ENCODE results near the gene MAEA.
A peak's percentile ranks its signal among the peaks of the same experiment; 100 is the strongest.
"Not testable (repeated sequence)": the region's sequence is repeated elsewhere in the genome, so short reads cannot be mapped to it uniquely, and the experiment has no call there.

Gene MAEA

DNA sequence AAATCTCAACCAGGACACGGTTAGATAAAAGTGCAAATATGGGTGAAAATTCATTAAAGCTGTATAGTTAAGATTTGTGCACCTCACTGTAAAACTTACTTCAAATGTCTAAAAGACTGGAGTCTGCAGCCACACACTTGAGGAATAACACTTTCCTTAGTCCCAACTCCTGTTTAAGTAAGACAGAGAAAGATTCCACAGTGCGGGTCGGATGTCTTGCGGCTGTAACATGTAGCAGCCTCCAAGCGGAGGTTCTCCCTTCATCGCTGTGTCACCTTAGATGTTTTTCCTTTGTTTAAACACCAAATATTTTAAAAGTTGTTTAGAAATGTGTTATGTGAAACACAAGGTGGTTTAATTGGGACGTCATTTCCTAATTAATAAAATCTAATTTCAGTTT, 905 bp upstream of the MAEA start:
- Histone ChIP-seq H3K27me3 (ENCODE audit: control insufficient read depth, insufficient read depth, low read length) (no peaks in the 10 kb centered on the region), H3K9ac (ENCODE audit: low read length) (peak overlapping the region; percentile 84), H3K4me3 (ENCODE audit: low read depth, low read length) (peak overlapping the region; percentile 93), H3K36me3 (ENCODE audit: control insufficient read depth, insufficient read depth, low read length) (0 out of 2 replicates have a peak, but pooled peaks cover 12% of the 10 kb centered on the region), H3K27ac (ENCODE audit: low read depth, low read length) (peak overlapping the region; percentile 82), H3K9me3 (ENCODE audit: control insufficient read depth, insufficient read depth, low read depth, low read length) (no peaks in the 10 kb centered on the region), H3K4me1 (ENCODE audit: control insufficient read depth, insufficient read depth, low read length) (0 out of 2 replicates have a peak, but pooled peaks cover 8% of the 10 kb centered on the region)

DNA sequence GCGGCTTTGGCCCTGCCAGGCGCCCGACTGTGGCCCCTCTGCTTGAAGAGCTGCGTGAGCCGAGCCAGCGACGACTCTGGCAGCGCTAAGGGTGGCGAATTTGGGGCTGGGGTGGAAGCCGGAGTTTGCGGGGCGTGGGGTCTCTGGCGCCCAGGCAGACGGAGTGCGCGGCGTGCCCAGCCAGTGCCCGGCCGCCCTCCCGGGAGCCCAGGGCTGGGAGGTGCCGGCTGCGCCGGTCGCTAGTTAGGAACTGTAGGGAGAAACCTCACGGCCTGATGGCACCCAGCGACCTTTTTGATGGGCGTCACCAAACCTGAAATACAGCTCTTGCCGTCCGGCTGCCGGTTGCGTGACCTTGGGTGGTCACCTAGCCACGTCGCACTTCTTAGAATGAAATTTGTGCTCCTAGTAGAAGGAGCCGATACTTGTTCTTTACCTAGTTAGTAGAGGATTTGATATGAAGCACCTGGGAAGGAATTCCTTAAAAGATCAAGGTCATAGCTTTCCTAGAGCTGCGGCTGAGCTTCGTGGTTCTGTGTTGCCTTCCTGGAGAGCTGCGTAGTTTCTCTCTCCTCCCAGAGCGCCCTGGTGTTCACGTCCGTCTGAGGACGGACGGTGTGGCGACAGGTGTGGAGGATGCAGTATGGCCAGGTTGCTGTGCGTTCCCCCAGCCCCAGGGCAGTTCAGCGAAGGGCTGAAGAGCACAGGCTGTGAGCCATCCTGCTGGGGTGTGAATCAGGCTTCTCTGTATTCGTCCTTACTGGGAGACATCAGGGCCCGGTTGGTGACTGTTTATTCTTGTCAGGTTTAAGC, 680 bp downstream of the MAEA start:
- Histone ChIP-seq H3K4me1 (ENCODE audit: control insufficient read depth, insufficient read depth, low read length) (peaks cover 18% of the 10 kb centered on the region), H3K27me3 (ENCODE audit: control insufficient read depth, insufficient read depth, low read length) (no peaks in the 10 kb centered on the region), H3K9ac (ENCODE audit: low read length) (peak overlapping the region; percentile 95), H3K9me3 (ENCODE audit: control insufficient read depth, insufficient read depth, low read depth, low read length) (no peaks in the 10 kb centered on the region), H3K4me3 (ENCODE audit: low read depth, low read length) (peak overlapping the region; percentile 93), H3K36me3 (ENCODE audit: control insufficient read depth, insufficient read depth, low read length) (0 out of 2 replicates have a peak, but pooled peaks cover 14% of the 10 kb centered on the region), H3K27ac (ENCODE audit: low read depth, low read length) (peak overlapping the region; percentile 63; the same call in 1 of the 2 replicates)

DNA sequence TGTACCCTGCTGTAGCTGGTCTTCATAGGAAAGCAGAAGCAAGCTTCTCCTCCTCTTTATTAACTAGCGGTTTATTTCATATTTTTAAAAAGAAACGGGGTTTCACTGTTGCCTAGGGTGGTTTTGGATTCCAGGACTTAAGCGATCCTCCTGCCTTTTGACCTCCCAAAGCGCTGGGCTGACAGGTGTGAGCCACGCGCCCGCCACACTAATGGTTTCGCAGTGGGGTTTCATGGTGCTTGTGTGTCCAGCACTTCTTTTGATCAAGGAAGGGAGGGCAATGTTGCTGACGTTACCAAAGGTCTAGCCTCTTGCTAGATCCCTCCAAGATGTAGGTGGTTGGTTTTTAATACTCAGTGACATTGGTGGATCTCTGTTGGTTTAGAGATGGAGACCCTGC, 1.4 kb downstream of the MAEA start:
- H3K4me3 ChIP-seq (ENCODE audit: low read depth, low read length) = peak overlapping the region; percentile 93
- no peaks in the 10 kb centered on the region for H3K9me3 ChIP-seq (ENCODE audit: control insufficient read depth, insufficient read depth, low read depth, low read length)
- no peak overlapping the region for H3K27ac ChIP-seq (ENCODE audit: low read depth, low read length)
- peak overlapping the region; percentile 95 for H3K9ac ChIP-seq (ENCODE audit: low read length)
- 0 out of 2 replicates have a peak, but pooled peaks cover 14% of the 10 kb centered on the region for H3K36me3 ChIP-seq (ENCODE audit: control insufficient read depth, insufficient read depth, low read length)
- H3K4me1 ChIP-seq (ENCODE audit: control insufficient read depth, insufficient read depth, low read length) = peaks cover 18% of the 10 kb centered on the region
- H3K27me3 ChIP-seq (ENCODE audit: control insufficient read depth, insufficient read depth, low read length) = no peaks in the 10 kb centered on the region

DNA sequence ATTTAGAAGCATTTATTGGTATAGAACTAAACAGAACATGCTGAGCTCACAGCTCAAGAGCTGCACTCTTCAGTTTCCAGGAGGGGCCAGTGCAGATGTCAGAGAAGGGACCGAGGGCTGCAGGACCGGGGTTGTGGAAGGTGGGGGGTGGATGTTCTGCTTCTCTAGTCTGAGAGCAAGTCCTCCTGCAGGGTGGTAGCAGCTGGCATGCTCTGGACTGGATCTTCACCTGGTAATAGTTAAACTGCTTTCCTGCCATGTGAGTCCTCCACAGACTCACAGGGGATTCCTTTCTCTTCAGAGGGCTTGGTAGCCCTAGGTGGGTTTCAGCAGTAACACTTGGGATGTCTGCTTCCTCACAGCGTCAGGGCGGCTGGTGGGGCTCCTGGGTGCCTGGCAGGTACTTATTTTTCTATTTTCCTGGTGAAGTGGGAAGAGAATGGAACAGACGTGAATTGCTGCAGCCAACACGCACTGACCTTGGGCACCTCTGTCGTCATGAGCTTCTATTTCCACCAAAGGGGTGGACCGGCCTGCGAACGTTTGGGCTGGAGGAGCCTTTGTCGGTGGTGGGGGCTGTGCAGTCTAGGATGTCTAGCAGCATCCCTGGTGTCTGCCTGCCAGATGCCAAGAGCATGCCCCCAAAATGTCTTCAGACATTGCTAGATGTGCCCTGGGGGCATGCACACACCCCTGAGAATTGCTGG, 2.5 kb downstream of the MAEA start:
- Histone ChIP-seq H3K4me3 (ENCODE audit: low read depth, low read length) (no peak overlapping the region), H3K36me3 (ENCODE audit: control insufficient read depth, insufficient read depth, low read length) (peaks cover 22% of the 10 kb centered on the region; the same call in 1 of the 2 replicates), H3K9me3 (ENCODE audit: control insufficient read depth, insufficient read depth, low read depth, low read length) (no peaks in the 10 kb centered on the region), H3K4me1 (ENCODE audit: control insufficient read depth, insufficient read depth, low read length) (peaks cover 23% of the 10 kb centered on the region), H3K27me3 (ENCODE audit: control insufficient read depth, insufficient read depth, low read length) (no peaks in the 10 kb centered on the region), H3K9ac (ENCODE audit: low read length) (no peak overlapping the region), H3K27ac (ENCODE audit: low read depth, low read length) (no peak overlapping the region)

DNA sequence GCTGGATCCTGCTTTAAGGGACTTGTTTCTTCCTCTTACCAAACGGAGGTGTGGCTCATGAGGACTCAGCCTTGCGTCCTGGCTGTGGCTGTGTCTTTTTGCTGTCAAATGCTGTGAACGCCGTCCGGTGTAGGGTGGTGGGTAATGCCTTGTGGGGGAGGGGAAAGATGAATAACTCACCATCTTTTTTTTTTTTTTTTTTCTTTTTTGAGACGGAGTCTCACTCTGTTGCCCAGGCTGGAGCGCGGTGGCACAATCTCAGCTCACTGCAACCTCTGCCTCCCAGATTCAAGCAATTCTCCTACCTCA, 3.0 kb downstream of the MAEA start:
- H3K4me3 ChIP-seq (ENCODE audit: low read depth, low read length); H3K27me3 ChIP-seq (ENCODE audit: control insufficient read depth, insufficient read depth, low read length); H3K9ac ChIP-seq (ENCODE audit: low read length); H3K27ac ChIP-seq (ENCODE audit: low read depth, low read length); H3K9me3 ChIP-seq (ENCODE audit: control insufficient read depth, insufficient read depth, low read depth, low read length): not testable (repeated sequence)
- H3K4me1 ChIP-seq (ENCODE audit: control insufficient read depth, insufficient read depth, low read length) = peaks cover 28% of the 10 kb centered on the region
- H3K36me3 ChIP-seq (ENCODE audit: control insufficient read depth, insufficient read depth, low read length) = peaks cover 26% of the 10 kb centered on the region; the same call in 1 of the 2 replicates

DNA sequence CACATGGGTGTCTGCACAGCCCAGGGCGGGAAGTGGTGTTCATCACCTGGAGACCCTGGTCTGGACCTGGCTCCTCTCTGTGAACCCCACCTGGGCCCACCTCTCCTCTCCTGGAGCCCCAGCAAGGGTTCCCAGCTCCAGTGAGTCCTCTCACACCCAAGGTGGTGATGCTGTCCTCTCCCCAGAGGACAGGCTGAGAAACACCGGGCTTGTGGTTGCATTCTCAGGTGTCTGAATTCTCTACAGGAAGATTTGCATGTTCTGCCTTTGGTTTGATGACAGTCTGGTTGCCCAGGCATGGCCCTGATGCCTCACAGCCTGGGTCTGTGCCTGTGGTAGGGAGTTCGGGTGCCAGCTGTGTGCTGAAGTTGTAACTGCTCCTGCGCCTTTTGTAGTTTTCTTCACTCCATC, 3.8 kb downstream of the MAEA start:
- Histone ChIP-seq H3K36me3 (ENCODE audit: control insufficient read depth, insufficient read depth, low read length) (peaks cover 34% of the 10 kb centered on the region), H3K4me1 (ENCODE audit: control insufficient read depth, insufficient read depth, low read length) (peaks cover 31% of the 10 kb centered on the region), H3K9me3 (ENCODE audit: control insufficient read depth, insufficient read depth, low read depth, low read length) (no peaks in the 10 kb centered on the region), H3K27me3 (ENCODE audit: control insufficient read depth, insufficient read depth, low read length) (no peaks in the 10 kb centered on the region), H3K9ac (ENCODE audit: low read length) (peak overlapping the region; percentile 10), H3K4me3 (ENCODE audit: low read depth, low read length) (no peak overlapping the region), H3K27ac (ENCODE audit: low read depth, low read length) (no peak overlapping the region)

DNA sequence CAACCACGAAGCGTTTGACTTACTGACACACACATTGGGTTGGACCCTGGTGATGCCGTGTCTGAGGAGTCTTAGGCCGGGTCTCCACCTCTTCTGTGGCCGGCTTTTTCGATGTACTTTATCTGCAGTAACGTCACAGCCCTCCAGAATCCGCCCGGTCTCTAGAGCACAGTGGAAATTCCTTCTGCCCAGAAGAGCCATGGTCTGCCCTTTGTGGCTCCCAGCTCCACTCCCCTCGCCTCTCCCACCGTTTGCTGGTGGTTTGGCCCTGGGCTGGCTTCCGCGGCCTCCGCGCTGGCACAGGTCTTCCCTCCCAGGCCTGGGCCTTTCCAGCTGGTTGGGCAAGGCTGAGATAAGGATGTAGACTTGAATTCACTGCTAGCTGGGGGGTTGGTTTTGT, 4.3 kb downstream of the MAEA start:
- Histone ChIP-seq H3K4me3 (ENCODE audit: low read depth, low read length) (no peak overlapping the region), H3K9me3 (ENCODE audit: control insufficient read depth, insufficient read depth, low read depth, low read length) (no peaks in the 10 kb centered on the region), H3K27me3 (ENCODE audit: control insufficient read depth, insufficient read depth, low read length) (no peaks in the 10 kb centered on the region), H3K36me3 (ENCODE audit: control insufficient read depth, insufficient read depth, low read length) (peaks cover 37% of the 10 kb centered on the region), H3K4me1 (ENCODE audit: control insufficient read depth, insufficient read depth, low read length) (peaks cover 31% of the 10 kb centered on the region), H3K27ac (ENCODE audit: low read depth, low read length) (no peak overlapping the region), H3K9ac (ENCODE audit: low read length) (peak overlapping the region; percentile 23)

DNA sequence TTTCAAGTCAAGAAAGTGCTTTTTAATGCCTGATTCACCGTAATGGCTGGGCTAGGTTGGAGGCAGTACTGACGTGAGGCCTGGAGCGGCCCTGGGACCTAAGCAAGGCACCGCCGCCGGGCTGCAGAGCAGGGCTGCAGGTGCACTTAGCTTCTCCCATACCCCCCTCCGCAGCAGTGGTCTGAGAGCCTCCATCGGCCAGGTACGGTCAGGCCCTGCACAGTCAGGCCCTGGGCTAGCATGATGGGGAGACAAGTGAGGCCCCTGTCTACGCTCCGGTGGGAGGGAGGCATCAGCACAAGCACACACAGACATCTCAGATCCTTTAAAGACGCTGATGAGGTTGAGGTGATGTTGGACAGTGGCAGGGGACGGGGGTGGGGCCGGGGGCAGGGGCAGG, 4.7 kb downstream of the MAEA start:
- Histone ChIP-seq H3K9me3 (ENCODE audit: control insufficient read depth, insufficient read depth, low read depth, low read length) (no peaks in the 10 kb centered on the region), H3K9ac (ENCODE audit: low read length) (peak overlapping the region; percentile 23)

DNA sequence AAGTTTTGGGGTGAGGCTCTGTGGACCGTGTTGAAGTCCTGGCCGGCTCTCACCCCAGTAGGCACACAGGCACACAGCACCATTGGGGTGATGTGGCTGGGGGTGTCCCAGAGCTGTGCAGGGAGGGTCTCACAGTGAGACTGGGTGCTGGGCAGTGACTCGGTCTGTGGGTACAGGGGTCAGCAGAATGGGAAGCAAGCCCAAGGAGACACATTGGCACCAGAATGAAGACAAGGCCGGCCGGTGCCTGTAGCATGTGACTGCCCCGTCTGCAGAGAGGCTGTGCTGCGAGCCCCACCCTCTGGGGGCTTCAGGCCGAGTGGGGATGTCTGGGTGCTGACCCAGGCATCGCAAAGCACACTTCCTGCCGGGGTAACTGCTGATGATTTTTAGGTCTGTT, 5.2 kb downstream of the MAEA start:
- peaks cover 31% of the 10 kb centered on the region for H3K4me1 ChIP-seq (ENCODE audit: control insufficient read depth, insufficient read depth, low read length)
- no peak overlapping the region for H3K4me3 ChIP-seq (ENCODE audit: low read depth, low read length)
- no peak overlapping the region for H3K27ac ChIP-seq (ENCODE audit: low read depth, low read length)
- H3K9ac ChIP-seq (ENCODE audit: low read length) = no peak overlapping the region
- no peaks in the 10 kb centered on the region for H3K27me3 ChIP-seq (ENCODE audit: control insufficient read depth, insufficient read depth, low read length)
- no peaks in the 10 kb centered on the region for H3K9me3 ChIP-seq (ENCODE audit: control insufficient read depth, insufficient read depth, low read depth, low read length)
- H3K36me3 ChIP-seq (ENCODE audit: control insufficient read depth, insufficient read depth, low read length) = peaks cover 44% of the 10 kb centered on the region

More for the DNA sequence above, 4.7 kb downstream of the MAEA start:
- Histone ChIP-seq H3K4me3 (ENCODE audit: low read depth, low read length) (no peak overlapping the region), H3K27ac (ENCODE audit: low read depth, low read length) (no peak overlapping the region), H3K4me1 (ENCODE audit: control insufficient read depth, insufficient read depth, low read length) (peaks cover 31% of the 10 kb centered on the region), H3K27me3 (ENCODE audit: control insufficient read depth, insufficient read depth, low read length) (no peaks in the 10 kb centered on the region), H3K36me3 (ENCODE audit: control insufficient read depth, insufficient read depth, low read length) (peaks cover 39% of the 10 kb centered on the region)

DNA sequence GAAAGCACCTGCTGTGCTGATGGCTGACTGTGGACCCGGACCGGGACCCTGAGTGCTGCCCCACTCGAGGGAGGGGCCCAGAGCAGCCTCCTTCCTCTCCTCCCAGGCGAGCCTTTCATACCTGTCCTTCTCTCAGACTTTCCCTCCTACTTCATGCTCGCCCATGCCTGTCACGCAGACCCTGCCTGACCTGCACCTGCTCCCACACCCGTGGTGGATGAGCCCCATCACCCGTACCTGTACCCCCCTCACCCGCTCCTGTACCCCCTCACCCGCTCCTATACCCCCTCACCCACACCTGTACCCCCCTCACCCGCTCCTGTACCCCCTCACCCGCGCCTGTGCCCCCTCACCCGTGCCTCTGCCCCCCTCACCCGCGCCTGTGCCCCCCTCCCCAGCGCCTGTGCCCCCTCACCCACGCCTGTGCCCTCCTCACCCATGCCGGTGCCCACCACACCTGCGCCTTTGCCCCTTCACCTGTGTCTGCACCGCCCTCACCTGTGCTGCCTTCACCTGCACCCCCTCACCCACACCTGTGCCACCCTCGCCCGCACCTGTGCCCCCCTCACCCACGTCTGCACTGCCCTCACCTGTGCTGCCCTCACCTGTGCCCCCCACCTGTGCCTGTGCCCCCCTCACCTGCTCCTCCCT, 5.8 kb downstream of the MAEA start:
- H3K9me3 ChIP-seq (ENCODE audit: control insufficient read depth, insufficient read depth, low read depth, low read length) = no peaks in the 10 kb centered on the region
- H3K9ac ChIP-seq (ENCODE audit: low read length) = no peak overlapping the region
- no peak overlapping the region for H3K27ac ChIP-seq (ENCODE audit: low read depth, low read length)
- H3K4me1 ChIP-seq (ENCODE audit: control insufficient read depth, insufficient read depth, low read length) = peaks cover 31% of the 10 kb centered on the region
- H3K27me3 ChIP-seq (ENCODE audit: control insufficient read depth, insufficient read depth, low read length) = no peaks in the 10 kb centered on the region
- H3K4me3 ChIP-seq (ENCODE audit: low read depth, low read length) = no peak overlapping the region
- H3K36me3 ChIP-seq (ENCODE audit: control insufficient read depth, insufficient read depth, low read length) = peaks cover 50% of the 10 kb centered on the region
